Fibroblast of lung (primary cell): ENCODE data around the gene UPF1.

Experiments used
- CTCF ChIP-seq, 2 donors: IDR thresholded peaks in 1 of 2; conservative IDR thresholded peaks in 1 of 2; 1 replicate in 1 of 2; 2 replicates in 1 of 2; pipeline ENCODE4 v1.5.1; 2011 to 2012; ENCODE audit warnings: low read length in 2 of 2, control low read depth in 1 of 2, inconsistent platforms in 1 of 2, low read depth in 1 of 2, mild to moderate bottlenecking in 1 of 2
- EZH2 ChIP-seq: IDR thresholded peaks from 2 replicates; pipeline ENCODE4 v1.5.1; 2012; ENCODE audit warnings: low read length, control low read depth, mild to moderate bottlenecking; ENCODE audit errors: missing control alignments

- TF ChIP-seq CTCF (conservative IDR thresholded peaks at IDR 0.05 in 1 of 2, IDR thresholded peaks at IDR 0.05 in 1 of 2; ENCODE audit: low read depth in 1 of 2, low read length in 2 of 2) (no peak), EZH2 (no peak)
These were observed 25.5 kb downstream of the UPF1 start for GRCh38 chr19:18857223-18857622.
